ENCODE data around the gene RPE65.
A peak's percentile ranks its signal among the peaks of the same experiment; 100 is the strongest.

DNA sequence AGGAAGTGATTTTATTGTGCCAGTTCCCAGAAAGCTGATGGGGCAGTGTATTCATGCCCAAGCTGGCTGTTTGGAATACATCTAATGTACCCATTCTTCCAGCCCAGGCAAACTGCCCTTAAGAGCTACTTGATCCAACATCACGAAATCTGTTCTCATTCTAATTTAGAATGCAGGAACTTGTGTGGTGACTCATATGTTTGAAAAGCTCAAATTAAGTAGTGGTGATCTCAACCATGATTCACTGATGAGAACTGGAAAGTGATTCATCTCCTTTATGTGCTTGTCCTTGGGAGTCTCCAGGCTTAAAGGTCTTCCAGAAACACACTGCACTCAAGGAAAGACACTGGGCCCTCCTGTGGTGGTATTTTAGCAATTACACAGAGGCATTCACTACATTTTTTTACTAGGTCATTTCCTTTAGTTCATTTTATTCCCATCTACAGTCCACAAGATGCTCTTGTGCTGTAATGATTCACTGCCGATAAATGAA lies 65.4 kb downstream of the RPE65 start:
- TF ChIP-seq, protein P1, sequence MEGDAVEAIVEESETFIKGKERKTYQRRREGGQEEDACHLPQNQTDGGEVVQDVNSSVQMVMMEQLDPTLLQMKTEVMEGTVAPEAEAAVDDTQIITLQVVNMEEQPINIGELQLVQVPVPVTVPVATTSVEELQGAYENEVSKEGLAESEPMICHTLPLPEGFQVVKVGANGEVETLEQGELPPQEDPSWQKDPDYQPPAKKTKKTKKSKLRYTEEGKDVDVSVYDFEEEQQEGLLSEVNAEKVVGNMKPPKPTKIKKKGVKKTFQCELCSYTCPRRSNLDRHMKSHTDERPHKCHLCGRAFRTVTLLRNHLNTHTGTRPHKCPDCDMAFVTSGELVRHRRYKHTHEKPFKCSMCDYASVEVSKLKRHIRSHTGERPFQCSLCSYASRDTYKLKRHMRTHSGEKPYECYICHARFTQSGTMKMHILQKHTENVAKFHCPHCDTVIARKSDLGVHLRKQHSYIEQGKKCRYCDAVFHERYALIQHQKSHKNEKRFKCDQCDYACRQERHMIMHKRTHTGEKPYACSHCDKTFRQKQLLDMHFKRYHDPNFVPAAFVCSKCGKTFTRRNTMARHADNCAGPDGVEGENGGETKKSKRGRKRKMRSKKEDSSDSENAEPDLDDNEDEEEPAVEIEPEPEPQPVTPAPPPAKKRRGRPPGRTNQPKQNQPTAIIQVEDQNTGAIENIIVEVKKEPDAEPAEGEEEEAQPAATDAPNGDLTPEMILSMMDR (IDR thresholded peaks at IDR 0.05) = peak in 2 of 6 experiments; percentile 24 to 36
- TF ChIP-seq POLR2A (IDR thresholded peaks at IDR 0.05) = no peak
